ENCODE data around the gene SMARCB1.

The SMARCB1 gene

GRCh38 chr22:23828800-23829680 lies 42.3 kb downstream of the SMARCB1 start:
- H3K4ac ChIP-seq (ENCODE audit: low read depth, low read length) = no peak overlapping the region
- H3K4me3 ChIP-seq (ENCODE audit: low read length) = no peak overlapping the region
- no peak overlapping the region for H2AK5ac ChIP-seq (ENCODE audit: low read length)
- no peak overlapping the region for H3K4me2 ChIP-seq (ENCODE audit: low read length)
- H4K5ac ChIP-seq (ENCODE audit: low read length) = no peak overlapping the region
- no peaks in the 10 kb centered on the region for H3K27me3 ChIP-seq (ENCODE audit: insufficient read depth, low read length, poor library complexity)
- peaks cover 3% of the 10 kb centered on the region for H3K79me1 ChIP-seq (ENCODE audit: low read length)
- H3K56ac ChIP-seq (ENCODE audit: low read length) = no peak overlapping the region
- H2BK120ac ChIP-seq (ENCODE audit: low read depth, low read length) = no peak overlapping the region
- H3K9ac ChIP-seq (ENCODE audit: low read length) = no peak overlapping the region
- H2BK5ac ChIP-seq (ENCODE audit: low read length) = no peak overlapping the region
- peaks cover 18% of the 10 kb centered on the region for H3K36me3 ChIP-seq (ENCODE audit: control insufficient read depth, insufficient read depth, low read length)
- H3K79me2 ChIP-seq (ENCODE audit: control insufficient read depth, insufficient read depth, low read length) = no peaks in the 10 kb centered on the region
- H3K27ac ChIP-seq (ENCODE audit: low read depth, low read length) = no peak overlapping the region
- DNase-seq = no peak
- no peaks in the 10 kb centered on the region for H3K4me1 ChIP-seq (ENCODE audit: control insufficient read depth, low read depth, low read length)
- H3K23ac ChIP-seq (ENCODE audit: low read length) = no peak overlapping the region
- no peak overlapping the region for H3K18ac ChIP-seq (ENCODE audit: low read length)
- no peak overlapping the region for H4K8ac ChIP-seq (ENCODE audit: low read depth, low read length)
- H2BK15ac ChIP-seq (replicated peaks; ENCODE audit: low read depth) = no peak overlapping the region
- no CpG with 5 or more reads among the region's 10 CpGs for WGBS (ENCODE audit: extremely low coverage, insufficient coverage, low lambda C conversion rate)

- peaks cover 12% of the 10 kb centered on the region for H3K36me3 ChIP-seq (ENCODE audit: control insufficient read depth, insufficient read depth, low read length)
These were observed 43.1 kb downstream of the SMARCB1 start for GRCh38 chr22:23829845-23830372.

GRCh38 chr22:23831261-23831660 lies 44.5 kb downstream of the SMARCB1 start:
- Histone ChIP-seq H2AK5ac (ENCODE audit: low read length) (no peak overlapping the region), H3K4me2 (ENCODE audit: low read length) (no peak overlapping the region), H3K4ac (ENCODE audit: low read depth, low read length) (no peak overlapping the region), H3K79me2 (ENCODE audit: control insufficient read depth, insufficient read depth, low read length) (no peaks in the 10 kb centered on the region), H3K23ac (ENCODE audit: low read length) (no peak overlapping the region), H3K27me3 (ENCODE audit: insufficient read depth, low read length, poor library complexity) (no peaks in the 10 kb centered on the region), H3K9ac (ENCODE audit: low read length) (no peak overlapping the region), H3K4me3 (ENCODE audit: low read length) (no peak overlapping the region), H3K18ac (ENCODE audit: low read length) (no peak overlapping the region), H4K8ac (ENCODE audit: low read depth, low read length) (no peak overlapping the region), H3K36me3 (ENCODE audit: control insufficient read depth, insufficient read depth, low read length) (peaks cover 13% of the 10 kb centered on the region), H3K27ac (ENCODE audit: low read depth, low read length) (no peak overlapping the region), H2BK5ac (ENCODE audit: low read length) (no peak overlapping the region), H3K79me1 (ENCODE audit: low read length) (peaks cover 3% of the 10 kb centered on the region), H3K4me1 (ENCODE audit: control insufficient read depth, low read depth, low read length) (no peaks in the 10 kb centered on the region), H2BK15ac (replicated peaks; ENCODE audit: low read depth) (no peak overlapping the region), H2BK120ac (ENCODE audit: low read depth, low read length) (no peak overlapping the region), H3K56ac (ENCODE audit: low read length) (no peak overlapping the region), H4K5ac (ENCODE audit: low read length) (no peak overlapping the region)
- no peak for DNase-seq
- no CpG with 5 or more reads among the region's 8 CpGs for WGBS (ENCODE audit: extremely low coverage, insufficient coverage, low lambda C conversion rate)

More at GRCh38 chr22:23829845-23830372, 43.1 kb downstream of the SMARCB1 start:
- H3K27me3 ChIP-seq (ENCODE audit: insufficient read depth, low read length, poor library complexity) = no peaks in the 10 kb centered on the region
- no peak overlapping the region for H3K4me2 ChIP-seq (ENCODE audit: low read length)
- DNase-seq = no peak
- H3K27ac ChIP-seq (ENCODE audit: low read depth, low read length) = no peak overlapping the region
- H3K18ac ChIP-seq (ENCODE audit: low read length) = no peak overlapping the region
- H2AK5ac ChIP-seq (ENCODE audit: low read length) = no peak overlapping the region
- no peak overlapping the region for H3K4me3 ChIP-seq (ENCODE audit: low read length)
- H2BK15ac ChIP-seq (replicated peaks; ENCODE audit: low read depth) = no peak overlapping the region
- H3K4ac ChIP-seq (ENCODE audit: low read depth, low read length) = no peak overlapping the region
- no peak overlapping the region for H2BK120ac ChIP-seq (ENCODE audit: low read depth, low read length)
- peaks cover 3% of the 10 kb centered on the region for H3K79me1 ChIP-seq (ENCODE audit: low read length)
- H3K56ac ChIP-seq (ENCODE audit: low read length) = no peak overlapping the region
- no peak overlapping the region for H4K5ac ChIP-seq (ENCODE audit: low read length)
- H3K79me2 ChIP-seq (ENCODE audit: control insufficient read depth, insufficient read depth, low read length) = no peaks in the 10 kb centered on the region
- H3K9ac ChIP-seq (ENCODE audit: low read length) = no peak overlapping the region
- H3K4me1 ChIP-seq (ENCODE audit: control insufficient read depth, low read depth, low read length) = no peaks in the 10 kb centered on the region
- no peak overlapping the region for H2BK5ac ChIP-seq (ENCODE audit: low read length)
- no peak overlapping the region for H4K8ac ChIP-seq (ENCODE audit: low read depth, low read length)
- no peak overlapping the region for H3K23ac ChIP-seq (ENCODE audit: low read length)
- no CpG with 5 or more reads among the region's 7 CpGs for WGBS (ENCODE audit: extremely low coverage, insufficient coverage, low lambda C conversion rate)

DNA sequence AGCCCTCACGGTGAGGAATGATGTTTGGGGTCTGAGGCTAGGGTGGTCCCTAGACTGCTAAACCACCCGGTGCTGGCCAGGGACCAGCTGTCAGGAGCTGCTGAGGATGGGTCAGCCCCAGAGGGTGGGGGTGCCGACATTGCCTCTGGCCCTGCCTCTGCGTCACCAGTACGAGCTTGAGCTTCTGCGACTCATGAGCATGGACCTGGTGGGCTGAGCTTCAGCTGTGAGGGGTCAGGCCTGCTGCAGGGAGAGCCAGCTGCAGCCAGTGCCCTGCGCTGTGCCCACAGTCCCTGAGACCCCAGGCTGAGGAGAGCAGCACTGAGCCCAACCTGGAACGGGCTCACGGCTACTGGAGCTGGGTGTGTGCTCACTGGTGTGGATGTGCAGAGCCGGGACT lies 45.0 kb downstream of the SMARCB1 start:
- Histone ChIP-seq H3K56ac (ENCODE audit: low read length) (no peak overlapping the region), H3K4ac (ENCODE audit: low read depth, low read length) (no peak overlapping the region), H2AK5ac (ENCODE audit: low read length) (no peak overlapping the region), H3K79me2 (ENCODE audit: control insufficient read depth, insufficient read depth, low read length) (no peaks in the 10 kb centered on the region), H3K4me1 (ENCODE audit: control insufficient read depth, low read depth, low read length) (no peaks in the 10 kb centered on the region), H3K18ac (ENCODE audit: low read length) (no peak overlapping the region), H3K79me1 (ENCODE audit: low read length) (peaks cover 3% of the 10 kb centered on the region), H3K27ac (ENCODE audit: low read depth, low read length) (no peak overlapping the region), H3K27me3 (ENCODE audit: insufficient read depth, low read length, poor library complexity) (no peaks in the 10 kb centered on the region), H3K36me3 (ENCODE audit: control insufficient read depth, insufficient read depth, low read length) (peaks cover 11% of the 10 kb centered on the region), H3K23ac (ENCODE audit: low read length) (no peak overlapping the region), H3K4me2 (ENCODE audit: low read length) (no peak overlapping the region), H2BK120ac (ENCODE audit: low read depth, low read length) (no peak overlapping the region), H4K5ac (ENCODE audit: low read length) (no peak overlapping the region), H2BK15ac (replicated peaks; ENCODE audit: low read depth) (no peak overlapping the region), H4K8ac (ENCODE audit: low read depth, low read length) (no peak overlapping the region), H2BK5ac (ENCODE audit: low read length) (no peak overlapping the region), H3K4me3 (ENCODE audit: low read length) (no peak overlapping the region), H3K9ac (ENCODE audit: low read length) (no peak overlapping the region)
- no CpG with 5 or more reads among the region's 10 CpGs for WGBS (ENCODE audit: extremely low coverage, insufficient coverage, low lambda C conversion rate)
- no peak for DNase-seq

DNA sequence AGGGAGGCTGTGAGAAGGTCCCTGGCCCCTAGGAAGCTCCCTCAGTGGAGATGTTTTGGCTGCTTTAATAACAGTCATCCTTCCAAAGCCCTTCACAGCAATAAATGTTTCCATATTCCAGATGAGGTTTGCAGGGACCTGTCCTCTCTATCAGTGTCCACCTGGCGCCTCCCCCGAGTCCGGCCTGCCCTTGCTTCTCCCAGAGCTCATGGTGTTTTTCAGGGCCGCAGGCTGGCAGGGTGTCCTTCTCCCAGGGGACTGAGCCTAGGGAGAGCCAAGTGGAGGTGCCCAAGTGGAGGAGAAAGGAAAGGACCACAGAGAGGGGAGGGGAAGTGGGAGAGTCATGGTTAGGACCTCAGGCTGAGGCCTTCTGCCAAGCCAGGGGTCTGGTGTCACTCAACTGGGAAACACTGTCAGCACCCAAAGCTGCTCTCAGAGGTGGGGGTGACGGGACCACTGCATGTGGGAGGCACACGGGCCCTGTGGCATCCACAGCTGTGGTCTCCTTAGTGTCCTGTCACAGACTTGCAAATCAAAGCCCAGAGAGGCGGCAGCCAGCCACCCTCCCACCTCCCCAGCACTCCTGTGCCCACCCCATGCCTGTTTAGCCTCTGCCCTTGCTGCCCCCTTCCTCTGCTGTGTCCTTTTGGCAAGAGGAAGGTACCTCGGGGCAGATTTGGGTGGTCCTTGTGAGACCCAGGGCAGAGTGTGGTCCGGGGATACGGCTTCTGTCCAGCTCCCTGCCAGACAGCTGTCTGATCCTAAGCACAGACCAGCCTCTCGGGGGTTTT lies 45.7 kb downstream of the SMARCB1 start:
- Histone ChIP-seq H3K56ac (ENCODE audit: low read length) (no peak overlapping the region), H4K8ac (ENCODE audit: low read depth, low read length) (no peak overlapping the region), H3K9ac (ENCODE audit: low read length) (no peak overlapping the region), H4K5ac (ENCODE audit: low read length) (no peak overlapping the region), H2BK15ac (replicated peaks; ENCODE audit: low read depth) (no peak overlapping the region), H3K4me1 (ENCODE audit: control insufficient read depth, low read depth, low read length) (no peaks in the 10 kb centered on the region), H3K23ac (ENCODE audit: low read length) (no peak overlapping the region), H3K18ac (ENCODE audit: low read length) (no peak overlapping the region), H2AK5ac (ENCODE audit: low read length) (no peak overlapping the region), H3K4me3 (ENCODE audit: low read length) (no peak overlapping the region), H3K79me2 (ENCODE audit: control insufficient read depth, insufficient read depth, low read length) (no peaks in the 10 kb centered on the region), H3K4me2 (ENCODE audit: low read length) (no peak overlapping the region), H2BK5ac (ENCODE audit: low read length) (no peak overlapping the region), H3K27me3 (ENCODE audit: insufficient read depth, low read length, poor library complexity) (no peaks in the 10 kb centered on the region), H3K36me3 (ENCODE audit: control insufficient read depth, insufficient read depth, low read length) (peaks cover 6% of the 10 kb centered on the region), H2BK120ac (ENCODE audit: low read depth, low read length) (no peak overlapping the region), H3K27ac (ENCODE audit: low read depth, low read length) (no peak overlapping the region), H3K79me1 (ENCODE audit: low read length) (peaks cover 3% of the 10 kb centered on the region), H3K4ac (ENCODE audit: low read depth, low read length) (no peak overlapping the region)
- WGBS (ENCODE audit: extremely low coverage, insufficient coverage, low lambda C conversion rate) = no CpG with 5 or more reads among the region's 11 CpGs
- DNase-seq = no peak
